Measurements from ENCODE around the gene SIDT1.

DNA sequence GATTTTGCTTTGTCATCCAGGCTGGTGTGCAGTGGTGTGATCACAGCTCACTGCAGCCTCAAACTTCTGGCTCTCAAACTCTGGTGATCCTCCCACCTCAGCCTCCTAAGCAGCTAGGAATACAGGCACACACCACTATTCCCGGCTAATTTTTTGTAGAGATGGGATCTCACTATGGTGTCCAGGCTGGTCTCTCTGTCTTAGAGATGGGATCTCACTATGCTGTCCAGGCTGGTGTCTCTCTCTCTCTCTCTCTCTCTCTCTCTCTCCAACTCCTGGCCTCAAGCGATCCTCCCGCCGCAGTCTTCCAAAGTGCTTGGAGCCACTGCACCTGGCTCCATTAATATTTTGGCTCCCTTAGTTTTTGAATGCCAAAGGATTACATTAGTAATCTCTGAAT lies 146.4 kb downstream of the SIDT1 start:
- TF ChIP-seq, protein P1, sequence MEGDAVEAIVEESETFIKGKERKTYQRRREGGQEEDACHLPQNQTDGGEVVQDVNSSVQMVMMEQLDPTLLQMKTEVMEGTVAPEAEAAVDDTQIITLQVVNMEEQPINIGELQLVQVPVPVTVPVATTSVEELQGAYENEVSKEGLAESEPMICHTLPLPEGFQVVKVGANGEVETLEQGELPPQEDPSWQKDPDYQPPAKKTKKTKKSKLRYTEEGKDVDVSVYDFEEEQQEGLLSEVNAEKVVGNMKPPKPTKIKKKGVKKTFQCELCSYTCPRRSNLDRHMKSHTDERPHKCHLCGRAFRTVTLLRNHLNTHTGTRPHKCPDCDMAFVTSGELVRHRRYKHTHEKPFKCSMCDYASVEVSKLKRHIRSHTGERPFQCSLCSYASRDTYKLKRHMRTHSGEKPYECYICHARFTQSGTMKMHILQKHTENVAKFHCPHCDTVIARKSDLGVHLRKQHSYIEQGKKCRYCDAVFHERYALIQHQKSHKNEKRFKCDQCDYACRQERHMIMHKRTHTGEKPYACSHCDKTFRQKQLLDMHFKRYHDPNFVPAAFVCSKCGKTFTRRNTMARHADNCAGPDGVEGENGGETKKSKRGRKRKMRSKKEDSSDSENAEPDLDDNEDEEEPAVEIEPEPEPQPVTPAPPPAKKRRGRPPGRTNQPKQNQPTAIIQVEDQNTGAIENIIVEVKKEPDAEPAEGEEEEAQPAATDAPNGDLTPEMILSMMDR (conservative IDR thresholded peaks at IDR 0.05 in 1 of 2, IDR thresholded peaks at IDR 0.05 in 1 of 2; ENCODE audit: low read depth in 1 of 2, low read length in 2 of 2): no peak
- no peak for TF ChIP-seq EZH2 (IDR thresholded peaks at IDR 0.05; ENCODE audit: low read length, missing control alignments)

Measured in fibroblast of lung (primary cell).